ENCODE results near the gene FHOD1.

The FHOD1 gene

DNA sequence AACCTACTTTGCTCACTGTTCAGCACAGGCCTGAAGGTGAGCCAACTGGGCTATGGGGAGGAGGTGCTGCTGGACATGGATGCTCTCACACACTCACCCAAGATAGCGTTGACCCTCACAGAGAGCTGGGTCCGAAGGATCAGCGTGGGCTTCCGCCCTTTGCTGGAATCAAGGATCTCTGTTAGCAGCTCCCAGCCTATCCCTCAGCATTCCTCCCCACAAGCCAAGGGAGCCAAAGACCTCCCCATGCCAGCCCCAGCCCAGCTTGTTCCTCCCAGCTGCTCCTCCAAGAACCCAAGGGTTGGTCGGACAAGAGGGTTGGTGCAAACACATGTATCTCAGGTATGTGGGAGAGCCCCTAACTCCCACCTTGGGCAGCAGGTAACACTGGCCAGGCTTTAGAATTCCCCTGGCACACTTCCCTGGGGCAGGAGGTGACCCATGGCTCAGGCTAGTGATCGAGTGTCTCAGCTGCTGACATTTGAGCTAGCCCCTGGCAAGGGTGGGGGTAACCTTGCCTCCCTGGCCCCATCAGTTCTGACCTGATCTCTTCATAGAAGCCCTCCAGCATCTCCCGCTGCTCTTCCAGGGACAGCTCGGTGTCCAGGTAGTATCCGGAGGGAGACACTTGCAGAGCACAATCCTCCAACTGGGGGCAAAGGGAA is 8.3 kb downstream of the FHOD1 start:
- H3K27ac Mint-ChIP-seq = no peak overlapping the region
- no peaks in the 10 kb centered on the region for H3K27me3 Mint-ChIP-seq (ENCODE audit: low read depth)
- H3K4me3 Mint-ChIP-seq = no peak overlapping the region
- peaks cover 23% of the 10 kb centered on the region for H3K4me1 Mint-ChIP-seq (ENCODE audit: low read depth)
- no peaks in the 10 kb centered on the region for H3K9me3 Mint-ChIP-seq
- no peak for DNase-seq (ENCODE audit: low spot score)
- H3K36me3 Mint-ChIP-seq (ENCODE audit: low read depth) = peaks cover 43% of the 10 kb centered on the region

DNA sequence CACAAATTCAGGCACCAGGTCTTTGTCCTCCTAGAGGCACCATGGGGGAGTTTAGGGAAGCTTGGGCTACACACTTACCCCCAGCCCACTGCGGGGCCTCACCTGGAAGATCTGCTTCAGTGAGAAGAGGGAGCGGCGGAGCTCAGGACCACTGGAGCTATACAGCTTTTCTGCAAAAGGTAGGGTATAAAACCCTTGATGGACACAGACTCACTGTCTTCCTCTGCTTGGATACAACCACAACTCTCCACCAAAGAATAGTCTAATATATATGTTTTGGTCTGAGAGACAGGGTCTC is 9.1 kb downstream of the FHOD1 start:
- no peak for DNase-seq (ENCODE audit: low spot score)
- Mint-ChIP-seq H3K27me3 (ENCODE audit: low read depth) (no peaks in the 10 kb centered on the region), H3K36me3 (ENCODE audit: low read depth) (peaks cover 48% of the 10 kb centered on the region), H3K27ac (no peak overlapping the region), H3K4me1 (ENCODE audit: low read depth) (peaks cover 16% of the 10 kb centered on the region), H3K4me3 (no peak overlapping the region), H3K9me3 (no peaks in the 10 kb centered on the region)

DNA sequence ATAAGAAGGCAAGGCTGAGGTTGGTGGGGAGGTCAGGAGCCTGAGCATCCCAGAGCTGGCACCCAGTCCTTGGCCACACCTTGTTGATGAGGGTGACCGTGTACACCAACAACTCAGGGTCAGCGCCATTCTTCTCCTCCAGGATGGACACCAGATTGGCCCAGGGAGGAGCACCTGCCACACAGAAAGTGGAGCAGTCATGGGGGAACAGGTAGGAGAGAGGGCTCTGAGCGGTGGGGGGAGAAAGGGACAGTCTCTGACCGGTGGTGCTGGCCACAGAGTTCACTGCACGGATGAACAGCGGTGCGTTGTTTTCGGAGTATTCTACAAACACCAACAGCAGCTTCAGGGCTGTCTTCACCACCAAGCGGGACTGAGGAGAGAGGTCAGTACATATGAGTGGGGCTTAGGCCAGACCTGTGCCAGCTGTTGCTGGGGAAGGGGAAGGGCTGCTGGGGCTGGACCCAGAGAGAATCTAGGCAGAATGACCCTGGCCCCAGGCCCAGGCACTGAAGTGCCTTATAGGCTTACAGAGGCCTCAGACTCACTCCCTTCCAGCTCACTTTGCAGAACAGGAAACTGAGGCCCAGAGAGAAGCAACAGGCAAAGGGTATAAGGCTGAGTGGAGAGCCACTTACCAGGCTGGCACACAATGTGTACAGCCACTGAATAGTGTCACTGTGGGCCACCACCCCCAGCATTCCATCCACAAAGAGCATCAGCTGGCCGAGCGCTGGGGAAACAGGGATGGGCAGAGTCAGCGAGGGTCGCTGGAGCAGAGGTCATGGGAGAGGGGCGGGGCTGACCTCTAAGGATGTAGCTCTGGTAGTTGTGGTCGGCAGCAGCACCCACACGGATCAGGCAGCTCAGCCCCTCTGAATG is 9.6 kb downstream of the FHOD1 start:
- Mint-ChIP-seq H3K36me3 (ENCODE audit: low read depth) (peaks cover 51% of the 10 kb centered on the region), H3K27ac (peak overlapping the region; percentile 31), H3K4me3 (no peak overlapping the region)

DNA sequence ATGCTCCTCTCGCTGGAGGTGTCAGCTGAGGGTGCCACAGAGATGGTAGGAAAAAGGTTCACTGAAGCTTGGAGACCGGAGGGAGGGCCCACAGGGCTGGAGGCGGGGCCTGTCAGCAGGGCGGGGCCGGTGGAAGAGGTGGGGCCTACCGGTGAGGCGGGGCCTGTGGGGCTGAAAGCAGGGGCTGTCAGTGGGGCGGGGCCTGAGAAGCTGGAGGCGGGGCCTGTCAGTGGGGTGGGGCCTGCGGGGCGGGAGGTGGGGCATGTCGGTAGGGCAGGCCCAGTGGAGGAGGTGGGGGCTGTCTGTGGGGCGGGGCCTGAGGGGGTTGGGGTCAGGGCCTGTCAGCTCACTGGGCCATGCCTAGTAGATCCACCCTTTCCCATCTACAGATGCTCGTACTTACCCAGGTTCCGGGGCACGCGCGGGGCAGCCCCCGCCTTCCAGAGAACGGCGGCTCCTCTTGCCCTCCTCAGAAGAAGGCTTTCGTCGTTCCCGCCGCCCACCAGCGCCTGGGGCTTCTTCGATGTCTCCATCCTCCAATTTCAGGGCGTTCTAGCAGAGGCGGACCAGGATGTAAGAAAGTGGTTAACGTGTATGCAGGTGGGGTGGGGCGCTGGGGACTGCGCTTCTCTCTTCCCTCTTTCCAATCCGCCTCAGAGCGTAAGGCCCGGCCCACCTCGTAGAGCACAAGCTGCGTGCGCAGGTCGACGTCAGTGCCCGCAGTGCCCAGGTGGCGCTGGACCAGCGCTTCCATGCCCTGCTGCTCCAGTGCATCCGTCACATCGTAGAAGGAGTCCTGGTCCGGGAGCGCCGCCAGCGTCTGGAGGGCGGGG is 10.5 kb downstream of the FHOD1 start:
- H3K4me3 Mint-ChIP-seq = peak overlapping the region; percentile 55
- peaks cover 11% of the 10 kb centered on the region for H3K4me1 Mint-ChIP-seq (ENCODE audit: low read depth)
- H3K9me3 Mint-ChIP-seq = no peaks in the 10 kb centered on the region
- H3K27ac Mint-ChIP-seq = peak overlapping the region; percentile 86
- no peaks in the 10 kb centered on the region for H3K27me3 Mint-ChIP-seq (ENCODE audit: low read depth)
- peaks cover 51% of the 10 kb centered on the region for H3K36me3 Mint-ChIP-seq (ENCODE audit: low read depth)
- peak; percentile 69 for DNase-seq (ENCODE audit: low spot score)

More for the DNA sequence above, 9.6 kb downstream of the FHOD1 start:
- H3K4me1 Mint-ChIP-seq (ENCODE audit: low read depth) = peaks cover 14% of the 10 kb centered on the region
- DNase-seq (ENCODE audit: low spot score) = no peak
- no peaks in the 10 kb centered on the region for H3K9me3 Mint-ChIP-seq
- H3K27me3 Mint-ChIP-seq (ENCODE audit: low read depth) = no peaks in the 10 kb centered on the region

DNA sequence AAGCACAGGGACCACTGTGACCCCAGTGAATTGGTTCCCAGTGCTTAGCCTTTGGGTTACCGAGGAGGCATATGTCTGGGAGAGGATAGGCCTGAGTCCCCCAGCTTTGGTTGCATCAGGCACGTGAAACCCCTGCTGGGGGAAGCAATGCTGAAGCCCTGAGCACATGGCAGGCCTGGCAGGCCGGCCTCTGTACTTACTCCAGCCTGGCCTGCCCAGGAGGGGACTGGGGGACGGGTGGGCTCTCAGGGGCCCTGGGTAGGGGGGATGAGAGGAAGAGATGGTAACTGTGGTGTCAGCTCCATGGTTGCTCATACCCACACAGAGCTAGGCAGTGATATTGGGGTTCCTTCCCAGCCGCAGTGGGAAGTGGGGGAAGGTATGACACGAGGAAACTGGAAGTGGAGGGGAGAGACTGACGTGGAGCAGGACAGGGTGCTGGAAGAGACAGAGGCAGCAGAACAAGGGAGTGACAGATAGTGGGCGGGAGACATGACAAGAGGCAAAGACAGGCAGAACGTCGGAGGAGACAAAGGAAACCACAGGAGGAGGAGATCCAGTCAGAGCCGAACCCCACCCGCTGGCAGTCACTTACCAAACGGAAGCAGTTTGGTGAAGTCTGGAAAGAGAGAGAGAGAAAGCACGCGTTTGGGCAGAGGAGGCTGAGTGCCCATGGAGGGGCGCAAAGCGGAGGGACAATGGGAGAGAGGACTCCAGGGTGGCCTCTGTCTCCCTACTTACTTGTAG is 11.3 kb downstream of the FHOD1 start:
- Mint-ChIP-seq H3K9me3 (no peaks in the 10 kb centered on the region), H3K4me3 (peak overlapping the region; percentile 55), H3K27me3 (ENCODE audit: low read depth) (no peaks in the 10 kb centered on the region), H3K36me3 (ENCODE audit: low read depth) (peaks cover 51% of the 10 kb centered on the region), H3K4me1 (ENCODE audit: low read depth) (peaks cover 5% of the 10 kb centered on the region), H3K27ac (peak overlapping the region; percentile 86)
- no peak for DNase-seq (ENCODE audit: low spot score)

DNA sequence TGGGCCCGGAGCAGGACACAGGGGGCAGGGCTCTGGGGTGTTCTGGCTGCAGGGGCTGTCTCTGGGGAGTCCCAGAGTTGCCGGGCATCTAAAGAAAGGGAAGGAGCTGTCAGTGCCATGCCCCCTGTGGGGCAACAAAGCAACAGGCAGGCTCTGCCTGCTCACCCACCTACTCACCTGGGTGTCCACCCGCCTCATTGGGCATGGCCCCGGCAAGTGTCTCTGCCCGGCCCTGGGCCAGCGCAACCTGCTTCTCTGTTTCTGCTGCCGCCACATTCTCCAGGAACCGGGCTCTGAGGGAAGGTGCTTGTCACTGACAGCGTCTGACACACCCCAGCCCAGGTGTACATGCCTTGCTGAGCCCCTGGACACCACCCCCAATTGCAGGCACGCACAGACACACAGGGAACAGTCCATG is 13.1 kb downstream of the FHOD1 start:
- Mint-ChIP-seq H3K4me3 (no peak overlapping the region), H3K27ac (no peak overlapping the region), H3K36me3 (ENCODE audit: low read depth) (peaks cover 59% of the 10 kb centered on the region), H3K27me3 (ENCODE audit: low read depth) (no peaks in the 10 kb centered on the region), H3K9me3 (no peaks in the 10 kb centered on the region), H3K4me1 (ENCODE audit: low read depth) (peaks cover 5% of the 10 kb centered on the region)
- DNase-seq (ENCODE audit: low spot score) = no peak

DNA sequence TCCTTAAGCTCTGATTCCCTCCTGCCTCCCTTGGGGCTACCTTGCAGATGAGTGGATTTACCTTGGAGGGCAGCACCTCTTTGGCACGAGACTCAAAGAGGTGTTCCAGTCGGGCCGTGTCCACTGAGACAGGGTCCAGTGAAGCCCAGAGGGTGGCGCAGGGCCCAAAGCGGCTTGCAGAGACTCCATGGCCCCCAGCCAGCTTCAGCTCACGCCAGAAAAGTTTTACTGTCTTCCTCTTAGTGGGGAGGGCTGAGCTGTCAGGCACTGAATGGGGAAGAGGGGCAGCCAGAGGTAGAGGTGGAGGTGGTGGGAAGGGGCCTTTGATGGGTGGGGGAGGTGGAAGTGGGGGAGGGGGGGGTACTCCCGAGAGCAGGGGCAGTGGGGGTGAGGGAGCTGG is 13.7 kb downstream of the FHOD1 start:
- peaks cover 60% of the 10 kb centered on the region for H3K36me3 Mint-ChIP-seq (ENCODE audit: low read depth)
- DNase-seq (ENCODE audit: low spot score) = no peak
- no peak overlapping the region for H3K4me3 Mint-ChIP-seq
- H3K27ac Mint-ChIP-seq = no peak overlapping the region
- H3K4me1 Mint-ChIP-seq (ENCODE audit: low read depth) = peaks cover 5% of the 10 kb centered on the region
- no peaks in the 10 kb centered on the region for H3K27me3 Mint-ChIP-seq (ENCODE audit: low read depth)
- H3K9me3 Mint-ChIP-seq = no peaks in the 10 kb centered on the region

DNA sequence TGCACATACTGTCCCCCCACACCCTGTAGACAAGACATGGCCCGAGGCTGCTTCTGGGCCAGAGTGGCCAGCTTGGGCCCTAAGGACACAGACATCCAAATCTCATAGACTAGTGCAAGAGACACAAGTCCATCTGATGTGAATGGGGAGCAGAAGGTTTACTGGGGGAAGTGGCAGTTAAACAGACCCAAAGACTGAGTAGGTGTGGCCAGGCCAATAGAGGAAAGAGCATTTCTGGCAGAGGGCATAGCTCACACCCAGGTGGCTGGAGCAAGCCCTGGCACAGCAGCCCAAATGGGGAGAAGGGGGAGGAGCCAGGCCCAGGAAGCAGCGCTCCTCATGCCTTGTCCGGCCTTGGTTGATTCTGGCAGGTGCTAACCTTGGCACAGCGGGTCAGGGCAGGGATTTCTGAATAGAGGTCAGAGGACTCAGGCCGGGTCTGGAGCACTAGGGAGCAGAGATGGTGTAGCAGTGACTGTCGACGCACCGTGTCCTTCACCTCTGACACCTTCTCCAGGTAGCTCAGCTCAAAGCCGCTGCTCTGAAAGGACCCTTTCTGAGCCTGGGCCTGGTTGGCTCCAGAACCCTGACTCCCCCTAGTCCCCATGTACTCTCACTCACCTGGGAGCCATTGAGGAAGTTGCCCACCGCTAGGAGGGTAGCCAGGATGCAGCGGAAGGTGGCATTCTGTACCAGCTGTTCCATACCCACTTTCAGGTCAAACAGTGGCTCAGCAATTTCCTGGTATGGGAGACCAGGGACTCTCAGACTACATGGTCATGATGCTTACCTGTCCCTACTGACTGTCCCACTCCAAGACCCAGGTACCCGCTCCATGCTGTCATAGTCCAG is 16.2 kb downstream of the FHOD1 start:
- no peaks in the 10 kb centered on the region for H3K27me3 Mint-ChIP-seq (ENCODE audit: low read depth)
- H3K9me3 Mint-ChIP-seq = no peaks in the 10 kb centered on the region
- H3K36me3 Mint-ChIP-seq (ENCODE audit: low read depth) = peaks cover 48% of the 10 kb centered on the region
- no peak overlapping the region for H3K4me3 Mint-ChIP-seq
- H3K4me1 Mint-ChIP-seq (ENCODE audit: low read depth) = peaks cover 15% of the 10 kb centered on the region
- DNase-seq (ENCODE audit: low spot score) = no peak
- H3K27ac Mint-ChIP-seq = no peak overlapping the region

DNA sequence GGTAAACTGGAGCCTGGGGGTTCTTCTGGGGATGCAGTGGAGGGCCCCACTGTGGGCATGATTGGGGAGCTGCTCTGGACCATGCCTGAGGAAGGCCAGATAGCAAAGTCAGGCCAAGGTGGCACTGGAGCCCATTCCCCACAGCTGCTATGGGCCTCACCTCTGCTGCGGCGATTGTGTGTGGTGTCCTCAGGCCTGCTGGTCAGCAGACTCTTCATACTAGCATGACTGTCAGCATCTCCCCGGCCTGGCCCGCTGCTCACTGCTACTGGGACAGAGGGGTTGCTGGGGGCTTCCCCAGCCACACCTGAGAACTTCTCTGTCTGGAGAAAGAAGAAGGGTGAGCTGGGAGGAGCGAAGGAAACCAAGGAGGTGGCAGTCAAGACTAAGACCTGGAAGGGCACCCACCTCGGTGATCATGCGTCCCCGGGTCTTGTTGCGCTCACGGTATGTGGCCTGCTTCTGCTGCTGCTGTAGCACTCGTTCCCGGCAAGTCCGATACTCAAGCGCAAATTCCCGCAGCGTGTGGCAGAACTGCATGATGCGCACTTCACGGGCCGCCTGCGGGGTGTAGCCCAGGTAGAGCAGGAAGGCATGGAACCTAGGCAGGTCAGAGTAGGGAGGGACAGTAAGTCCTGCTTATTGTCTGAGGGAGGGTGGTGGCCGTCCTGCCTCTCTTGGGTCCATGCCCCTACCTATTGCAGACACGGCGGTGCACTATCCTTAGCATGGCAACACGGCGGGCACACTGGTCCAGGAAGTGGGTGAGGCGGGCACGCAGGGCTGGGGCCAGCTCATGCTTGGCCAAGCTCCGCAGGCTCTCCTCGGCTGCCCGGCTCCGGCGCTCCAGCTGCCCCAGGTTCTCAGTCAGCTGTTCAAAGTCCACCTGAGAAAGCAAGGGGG is 17.1 kb downstream of the FHOD1 start:
- peaks cover 44% of the 10 kb centered on the region for H3K36me3 Mint-ChIP-seq (ENCODE audit: low read depth)
- H3K4me3 Mint-ChIP-seq = no peak overlapping the region
- H3K27ac Mint-ChIP-seq = no peak overlapping the region
- DNase-seq (ENCODE audit: low spot score) = no peak
- no peaks in the 10 kb centered on the region for H3K27me3 Mint-ChIP-seq (ENCODE audit: low read depth)
- H3K9me3 Mint-ChIP-seq = no peaks in the 10 kb centered on the region
- H3K4me1 Mint-ChIP-seq (ENCODE audit: low read depth) = peaks cover 22% of the 10 kb centered on the region

DNA sequence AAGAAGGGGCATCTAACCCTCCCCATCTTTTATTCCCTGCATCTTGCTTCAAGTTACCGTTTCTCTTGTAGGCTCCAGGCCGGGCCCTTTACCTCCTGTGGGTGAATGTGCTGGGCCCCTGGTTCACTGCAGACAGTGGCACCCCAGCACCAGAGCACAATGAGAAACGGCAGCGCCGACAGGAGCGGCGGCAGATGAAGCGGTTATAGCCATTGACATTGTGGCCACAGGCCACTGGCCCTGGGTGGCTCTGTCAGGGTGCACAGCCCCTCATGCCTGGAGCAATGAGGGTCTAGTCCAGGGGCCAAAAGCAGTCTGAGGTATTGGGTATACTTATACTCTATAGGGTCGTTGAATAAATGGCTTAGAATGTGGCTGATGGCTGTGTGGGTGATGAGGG is 18.4 kb downstream of the FHOD1 start:
- H3K27me3 Mint-ChIP-seq (ENCODE audit: low read depth) = no peaks in the 10 kb centered on the region
- peaks cover 35% of the 10 kb centered on the region for H3K36me3 Mint-ChIP-seq (ENCODE audit: low read depth)
- peak overlapping the region; percentile 56 for H3K4me3 Mint-ChIP-seq
- H3K9me3 Mint-ChIP-seq = no peaks in the 10 kb centered on the region
- no peak for DNase-seq (ENCODE audit: low spot score)
- no peak overlapping the region for H3K27ac Mint-ChIP-seq
- H3K4me1 Mint-ChIP-seq (ENCODE audit: low read depth) = peaks cover 33% of the 10 kb centered on the region

DNA sequence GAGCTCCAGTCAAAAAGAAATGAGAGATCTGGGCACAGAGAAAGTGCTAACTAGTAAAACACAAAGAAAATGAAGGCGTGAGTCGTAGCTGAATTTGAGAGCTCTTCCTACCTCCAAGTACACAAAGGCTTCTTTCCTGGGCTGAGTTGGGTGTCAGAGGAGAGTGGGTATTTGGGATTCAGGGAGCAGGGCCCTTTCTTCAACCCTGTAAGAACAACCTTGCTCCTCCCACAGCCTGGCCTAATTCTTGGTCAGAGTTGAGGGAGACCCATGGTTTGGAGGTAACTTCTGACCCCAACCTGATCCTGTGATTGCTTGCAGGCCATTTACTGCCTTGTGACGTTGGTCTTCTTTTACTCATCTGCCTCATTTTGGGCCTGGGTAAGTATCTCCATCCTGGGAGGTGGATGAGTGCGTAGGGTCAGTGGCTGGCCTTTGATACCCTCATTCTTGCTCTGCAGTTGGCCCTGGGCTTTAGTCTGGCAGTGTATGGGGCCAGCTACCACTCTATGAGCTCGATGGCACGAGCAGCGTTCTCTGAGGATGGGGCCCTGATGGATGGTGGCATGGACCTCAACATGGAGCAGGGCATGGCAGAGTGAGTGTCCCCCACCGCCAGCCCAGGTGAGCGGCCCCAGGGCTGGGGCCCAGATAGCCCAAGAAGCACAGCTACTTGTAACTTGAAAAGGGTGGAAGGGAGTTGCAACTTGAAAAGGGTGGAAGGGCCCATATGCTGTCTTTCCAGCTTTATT is 19.1 kb downstream of the FHOD1 start:
- Mint-ChIP-seq H3K9me3 (no peaks in the 10 kb centered on the region), H3K4me1 (ENCODE audit: low read depth) (peaks cover 39% of the 10 kb centered on the region)

DNA sequence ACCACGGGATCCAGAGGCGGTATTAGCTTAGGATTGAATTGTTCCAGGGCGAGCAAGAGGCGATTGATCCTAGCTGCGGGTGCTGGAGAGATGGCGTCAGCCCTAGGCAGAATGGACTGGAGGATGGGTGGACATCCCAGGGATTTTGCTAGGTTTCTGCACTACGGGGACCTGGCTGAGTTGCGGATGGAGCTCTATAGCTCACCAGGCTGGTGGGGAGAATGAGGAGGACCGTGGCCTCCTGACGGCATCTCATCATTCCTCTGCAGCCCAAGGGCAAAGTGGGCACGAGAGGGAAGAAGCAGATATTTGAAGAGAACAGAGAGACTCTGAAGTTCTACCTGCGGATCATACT is 19.7 kb downstream of the FHOD1 start:
- no peak for DNase-seq (ENCODE audit: low spot score)
- Mint-ChIP-seq H3K4me3 (peak overlapping the region; percentile 99), H3K27me3 (ENCODE audit: low read depth) (no peaks in the 10 kb centered on the region), H3K27ac (peak overlapping the region; percentile 98), H3K36me3 (ENCODE audit: low read depth) (peaks cover 28% of the 10 kb centered on the region), H3K4me1 (ENCODE audit: low read depth) (peaks cover 42% of the 10 kb centered on the region), H3K9me3 (no peaks in the 10 kb centered on the region)

More for the DNA sequence above, 19.1 kb downstream of the FHOD1 start:
- H3K36me3 Mint-ChIP-seq (ENCODE audit: low read depth) = peaks cover 30% of the 10 kb centered on the region
- H3K4me3 Mint-ChIP-seq = peak overlapping the region; percentile 99
- DNase-seq (ENCODE audit: low spot score) = no peak
- peak overlapping the region; percentile 98 for H3K27ac Mint-ChIP-seq
- H3K27me3 Mint-ChIP-seq (ENCODE audit: low read depth) = no peaks in the 10 kb centered on the region

Data from T-helper 2 cell treated with Interferon-gamma antibody and Interleukin-4, amounts not matched to agents 5 μg/mL and 100 μg/mL, for 36 hours (primary cell).